H1 (cell line): ENCODE measurements around the gene PDZD2. TPM values are rescaled to one million over a fixed set of nuclear protein-coding genes. Genes with fewer than 3 reads are reported as not detected.

Source experiments
- CREB1 ChIP-seq: IDR thresholded peaks from 2 replicates; pipeline ENCODE4 v1.6.1; 2012; ENCODE audit warnings: inconsistent platforms
- FOSL1 ChIP-seq: IDR thresholded peaks from 2 replicates; pipeline ENCODE4 v1.6.1; 2011; ENCODE audit warnings: mild to moderate bottlenecking, low read depth, low read length, moderate library complexity; ENCODE audit not compliant: insufficient read depth
- GTF2F1 ChIP-seq: IDR thresholded peaks from 2 replicates; pipeline ENCODE4 v1.6.1; 2012; ENCODE audit warnings: low read depth, low read length, improper control_type of control experiment, borderline replicate concordance
- KDM5A ChIP-seq: fragments of 200-600 bp; IDR thresholded peaks from 2 replicates; pipeline ENCODE4 v1.7.1; 2012; ENCODE audit warnings: mild to moderate bottlenecking, low read length, inconsistent platforms, mixed read lengths
- POLR2A ChIP-seq, 2 experiments: IDR thresholded peaks; 1 replicate in 1 of 2; 2 replicates in 1 of 2; pipeline ENCODE4 v1.6.1; 2011; ENCODE audit warnings: low read depth in 2 of 2, low read length in 2 of 2, mild to moderate bottlenecking in 2 of 2; ENCODE audit errors: control extremely low read depth in 1 of 2
- RNF2 ChIP-seq: fragments of 200-900, 300-1000 bp; sonication (generic); IDR thresholded peaks from 2 replicates; pipeline ENCODE4 v1.7.1; 2016; ENCODE audit warnings: borderline replicate concordance, low read depth, mild to moderate bottlenecking, antibody characterized with exemption, low read length; ENCODE audit not compliant: poor library complexity, severe bottlenecking; ENCODE audit errors: missing control alignments
- SIX5 ChIP-seq: IDR thresholded peaks from 2 replicates; pipeline ENCODE4 v1.6.1; 2011; ENCODE audit warnings: mild to moderate bottlenecking, low read depth, low read length
- SRF ChIP-seq: IDR thresholded peaks from 2 replicates; pipeline ENCODE4 v1.6.1; 2011; ENCODE audit warnings: mild to moderate bottlenecking, low read depth, low read length, moderate library complexity
- TAF1 ChIP-seq: IDR thresholded peaks from 2 replicates; pipeline ENCODE4 v1.6.1; 2011; ENCODE audit warnings: mild to moderate bottlenecking, low read depth, low read length
- polyA plus RNA-seq, 7 experiments: library from polyadenylated mRNA; depleted of rRNA in 3 of 7; stranded (reverse) in 5 of 7; unstranded in 2 of 7; fragments of >200 nt in 5 of 7; fragments of 200-250 nt in 2 of 7; gene quantifications; 1 replicate in 5 of 7; 2 replicates in 1 of 7; 4 replicates in 1 of 7; pipeline versions ENCODE4 v1.2.1 to v1.2.3, GENCODE V29; 2011 to 2013; ENCODE audit warnings: missing spikeins in 2 of 7, mixed read lengths in 2 of 7
- total RNA-seq: library from RNA; stranded (reverse); fragmentation: NEBNext Ultra II Directional; extraction: Animal tissue kit (Norgen Biotek cat#: 25700); gene quantifications from 2 replicates; pipeline ENCODE4 v1.2.1, GENCODE V29; 2021
- TF ChIP-seq, protein P1 (sequence below): fragments of 300-600 bp; sonication (generic); IDR thresholded peaks from 2 replicates; pipeline ENCODE4 v1.7.1; 2012; ENCODE audit warnings: low read length, moderate library complexity, mild to moderate bottlenecking, inconsistent platforms; ENCODE audit not compliant: insufficient replicate concordance

The PDZD2 gene
- total and polyA plus RNA-seq, 2 of the 8 experiments (the other 6 are each of a cell fraction or from before 2014, with no cell fraction given), result 1.2 to 6.8 TPM

DNA sequence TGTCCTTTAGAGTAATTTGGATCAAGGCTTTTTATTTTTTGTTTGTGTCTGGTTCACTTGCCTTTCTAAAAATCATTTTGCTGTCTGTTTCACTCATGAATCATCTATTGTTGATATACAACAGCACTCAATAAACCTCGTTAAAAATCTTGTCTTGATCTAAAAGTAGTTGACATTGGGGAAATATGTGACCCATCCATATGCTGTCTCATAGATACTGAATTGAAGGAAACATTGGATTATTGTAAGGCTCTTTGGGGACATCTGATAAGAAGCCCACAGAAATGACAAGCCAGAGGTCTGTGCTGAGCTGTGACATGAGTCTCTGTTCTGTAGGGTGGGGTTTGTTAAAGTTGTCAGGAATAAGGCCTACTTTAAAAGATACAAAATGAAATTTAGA is 208.0 kb downstream of the PDZD2 start (continued):
- TF ChIP-seq, protein P1, sequence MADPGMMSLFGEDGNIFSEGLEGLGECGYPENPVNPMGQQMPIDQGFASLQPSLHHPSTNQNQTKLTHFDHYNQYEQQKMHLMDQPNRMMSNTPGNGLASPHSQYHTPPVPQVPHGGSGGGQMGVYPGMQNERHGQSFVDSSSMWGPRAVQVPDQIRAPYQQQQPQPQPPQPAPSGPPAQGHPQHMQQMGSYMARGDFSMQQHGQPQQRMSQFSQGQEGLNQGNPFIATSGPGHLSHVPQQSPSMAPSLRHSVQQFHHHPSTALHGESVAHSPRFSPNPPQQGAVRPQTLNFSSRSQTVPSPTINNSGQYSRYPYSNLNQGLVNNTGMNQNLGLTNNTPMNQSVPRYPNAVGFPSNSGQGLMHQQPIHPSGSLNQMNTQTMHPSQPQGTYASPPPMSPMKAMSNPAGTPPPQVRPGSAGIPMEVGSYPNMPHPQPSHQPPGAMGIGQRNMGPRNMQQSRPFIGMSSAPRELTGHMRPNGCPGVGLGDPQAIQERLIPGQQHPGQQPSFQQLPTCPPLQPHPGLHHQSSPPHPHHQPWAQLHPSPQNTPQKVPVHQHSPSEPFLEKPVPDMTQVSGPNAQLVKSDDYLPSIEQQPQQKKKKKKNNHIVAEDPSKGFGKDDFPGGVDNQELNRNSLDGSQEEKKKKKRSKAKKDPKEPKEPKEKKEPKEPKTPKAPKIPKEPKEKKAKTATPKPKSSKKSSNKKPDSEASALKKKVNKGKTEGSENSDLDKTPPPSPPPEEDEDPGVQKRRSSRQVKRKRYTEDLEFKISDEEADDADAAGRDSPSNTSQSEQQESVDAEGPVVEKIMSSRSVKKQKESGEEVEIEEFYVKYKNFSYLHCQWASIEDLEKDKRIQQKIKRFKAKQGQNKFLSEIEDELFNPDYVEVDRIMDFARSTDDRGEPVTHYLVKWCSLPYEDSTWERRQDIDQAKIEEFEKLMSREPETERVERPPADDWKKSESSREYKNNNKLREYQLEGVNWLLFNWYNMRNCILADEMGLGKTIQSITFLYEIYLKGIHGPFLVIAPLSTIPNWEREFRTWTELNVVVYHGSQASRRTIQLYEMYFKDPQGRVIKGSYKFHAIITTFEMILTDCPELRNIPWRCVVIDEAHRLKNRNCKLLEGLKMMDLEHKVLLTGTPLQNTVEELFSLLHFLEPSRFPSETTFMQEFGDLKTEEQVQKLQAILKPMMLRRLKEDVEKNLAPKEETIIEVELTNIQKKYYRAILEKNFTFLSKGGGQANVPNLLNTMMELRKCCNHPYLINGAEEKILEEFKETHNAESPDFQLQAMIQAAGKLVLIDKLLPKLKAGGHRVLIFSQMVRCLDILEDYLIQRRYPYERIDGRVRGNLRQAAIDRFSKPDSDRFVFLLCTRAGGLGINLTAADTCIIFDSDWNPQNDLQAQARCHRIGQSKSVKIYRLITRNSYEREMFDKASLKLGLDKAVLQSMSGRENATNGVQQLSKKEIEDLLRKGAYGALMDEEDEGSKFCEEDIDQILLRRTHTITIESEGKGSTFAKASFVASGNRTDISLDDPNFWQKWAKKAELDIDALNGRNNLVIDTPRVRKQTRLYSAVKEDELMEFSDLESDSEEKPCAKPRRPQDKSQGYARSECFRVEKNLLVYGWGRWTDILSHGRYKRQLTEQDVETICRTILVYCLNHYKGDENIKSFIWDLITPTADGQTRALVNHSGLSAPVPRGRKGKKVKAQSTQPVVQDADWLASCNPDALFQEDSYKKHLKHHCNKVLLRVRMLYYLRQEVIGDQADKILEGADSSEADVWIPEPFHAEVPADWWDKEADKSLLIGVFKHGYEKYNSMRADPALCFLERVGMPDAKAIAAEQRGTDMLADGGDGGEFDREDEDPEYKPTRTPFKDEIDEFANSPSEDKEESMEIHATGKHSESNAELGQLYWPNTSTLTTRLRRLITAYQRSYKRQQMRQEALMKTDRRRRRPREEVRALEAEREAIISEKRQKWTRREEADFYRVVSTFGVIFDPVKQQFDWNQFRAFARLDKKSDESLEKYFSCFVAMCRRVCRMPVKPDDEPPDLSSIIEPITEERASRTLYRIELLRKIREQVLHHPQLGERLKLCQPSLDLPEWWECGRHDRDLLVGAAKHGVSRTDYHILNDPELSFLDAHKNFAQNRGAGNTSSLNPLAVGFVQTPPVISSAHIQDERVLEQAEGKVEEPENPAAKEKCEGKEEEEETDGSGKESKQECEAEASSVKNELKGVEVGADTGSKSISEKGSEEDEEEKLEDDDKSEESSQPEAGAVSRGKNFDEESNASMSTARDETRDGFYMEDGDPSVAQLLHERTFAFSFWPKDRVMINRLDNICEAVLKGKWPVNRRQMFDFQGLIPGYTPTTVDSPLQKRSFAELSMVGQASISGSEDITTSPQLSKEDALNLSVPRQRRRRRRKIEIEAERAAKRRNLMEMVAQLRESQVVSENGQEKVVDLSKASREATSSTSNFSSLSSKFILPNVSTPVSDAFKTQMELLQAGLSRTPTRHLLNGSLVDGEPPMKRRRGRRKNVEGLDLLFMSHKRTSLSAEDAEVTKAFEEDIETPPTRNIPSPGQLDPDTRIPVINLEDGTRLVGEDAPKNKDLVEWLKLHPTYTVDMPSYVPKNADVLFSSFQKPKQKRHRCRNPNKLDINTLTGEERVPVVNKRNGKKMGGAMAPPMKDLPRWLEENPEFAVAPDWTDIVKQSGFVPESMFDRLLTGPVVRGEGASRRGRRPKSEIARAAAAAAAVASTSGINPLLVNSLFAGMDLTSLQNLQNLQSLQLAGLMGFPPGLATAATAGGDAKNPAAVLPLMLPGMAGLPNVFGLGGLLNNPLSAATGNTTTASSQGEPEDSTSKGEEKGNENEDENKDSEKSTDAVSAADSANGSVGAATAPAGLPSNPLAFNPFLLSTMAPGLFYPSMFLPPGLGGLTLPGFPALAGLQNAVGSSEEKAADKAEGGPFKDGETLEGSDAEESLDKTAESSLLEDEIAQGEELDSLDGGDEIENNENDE, result no peak
- TF ChIP-seq KDM5A (no peak), SIX5 (no peak), GTF2F1 (no peak), TAF1 (no peak), RNF2 (no peak), FOSL1 (no peak), SRF (no peak), POLR2A (IDR thresholded peaks at IDR 0.05; ENCODE audit: control extremely low read depth in 1 of 2, low read depth in 2 of 2, low read length in 2 of 2) (no peak), CREB1 (no peak)
- TF ChIP-seq, all 59 proteins: peak for 0
